ENCODE data around the gene SPTLC2.

Gene SPTLC2

DNA sequence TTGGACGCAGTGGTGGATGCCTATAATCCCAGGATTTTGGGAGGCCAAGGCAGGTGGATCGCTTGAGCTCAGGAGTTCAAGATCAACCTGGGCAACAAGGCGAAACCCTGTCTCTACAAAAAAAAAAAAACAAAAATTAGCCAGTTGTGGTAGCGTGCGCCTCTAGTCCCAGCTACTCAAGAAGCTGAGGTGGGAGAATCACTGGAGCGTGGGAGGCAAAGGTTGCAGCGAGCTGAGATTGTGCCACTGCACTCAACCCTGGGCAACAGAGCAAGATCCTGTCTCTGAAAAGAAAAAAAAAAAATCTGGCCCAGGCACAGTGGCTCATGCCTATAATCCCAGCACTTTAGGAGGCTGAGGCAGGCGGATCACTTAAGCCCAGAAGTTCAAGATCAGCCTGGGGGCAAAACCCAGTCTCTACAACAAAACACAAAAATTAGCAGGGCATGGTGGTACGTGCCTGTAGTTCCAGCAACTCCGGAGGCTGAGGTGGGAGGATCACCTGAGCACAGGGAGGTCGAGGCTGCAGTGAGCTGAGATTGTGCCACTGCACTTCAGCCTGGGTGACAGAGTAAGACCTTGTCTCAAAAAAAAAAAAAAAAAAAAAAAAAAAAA, 27.9 kb downstream of the SPTLC2 start:
- DNase-seq (ENCODE audit: low spot score): peak; percentile 30

DNA sequence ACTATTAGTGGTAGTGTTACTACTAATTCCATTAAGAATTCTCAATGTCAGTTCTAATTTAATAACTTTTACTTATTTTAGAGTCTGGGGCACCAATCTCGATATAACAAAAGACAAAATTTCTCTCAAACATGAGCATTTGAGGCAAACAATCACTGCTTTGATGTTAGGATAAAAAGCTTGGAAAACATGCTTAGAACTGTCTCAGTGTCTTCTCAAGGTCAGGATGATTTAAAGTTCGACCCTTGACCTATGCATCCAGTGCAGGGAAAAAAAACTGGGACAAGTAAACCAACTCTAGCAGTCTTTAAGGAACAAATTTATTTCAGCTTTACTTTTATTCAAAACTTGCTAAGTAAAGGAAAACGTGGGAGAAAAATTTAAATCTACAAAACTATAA, 31.1 kb downstream of the SPTLC2 start:
- DNase-seq (ENCODE audit: low spot score): no peak

DNA sequence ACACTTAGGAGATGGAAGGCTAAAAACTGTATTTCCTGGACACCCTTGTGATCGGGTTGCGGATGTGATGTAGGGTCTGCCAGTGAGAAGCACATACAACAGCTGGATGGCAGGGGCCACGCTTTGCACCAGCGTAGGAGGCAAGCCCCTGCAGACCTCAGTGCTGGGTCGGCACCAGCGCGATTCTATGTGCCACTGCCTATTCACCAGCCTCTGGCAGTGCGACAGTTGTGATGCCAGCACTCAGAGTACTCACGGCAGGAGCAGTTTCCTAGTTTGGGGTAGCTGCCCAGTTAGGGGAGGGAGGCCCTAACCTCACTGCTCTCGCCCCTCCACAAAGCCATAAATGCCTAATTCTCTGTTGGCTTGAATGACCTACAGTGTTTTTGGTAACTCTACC, 31.6 kb downstream of the SPTLC2 start:
- DNase-seq (ENCODE audit: low spot score): no peak

DNA sequence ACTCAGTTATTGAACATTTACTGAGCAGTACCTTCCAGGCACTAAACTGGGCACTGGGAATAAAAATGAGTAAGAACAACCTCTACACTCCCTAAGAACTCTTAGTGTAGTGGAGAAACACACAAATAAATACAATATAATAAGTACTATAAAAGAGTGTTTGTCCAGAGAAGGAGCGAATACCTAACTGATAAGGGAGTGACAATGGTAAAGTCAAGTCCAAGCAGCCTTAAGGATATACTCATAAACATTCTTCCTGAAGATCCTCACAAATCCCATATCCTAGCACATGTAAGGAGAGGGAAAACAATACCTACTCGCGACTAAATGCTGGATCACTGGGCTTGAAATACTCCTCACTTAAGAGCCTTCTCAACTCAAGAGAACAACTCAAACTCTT, 32.8 kb downstream of the SPTLC2 start:
- DNase-seq (ENCODE audit: low spot score): no peak

DNA sequence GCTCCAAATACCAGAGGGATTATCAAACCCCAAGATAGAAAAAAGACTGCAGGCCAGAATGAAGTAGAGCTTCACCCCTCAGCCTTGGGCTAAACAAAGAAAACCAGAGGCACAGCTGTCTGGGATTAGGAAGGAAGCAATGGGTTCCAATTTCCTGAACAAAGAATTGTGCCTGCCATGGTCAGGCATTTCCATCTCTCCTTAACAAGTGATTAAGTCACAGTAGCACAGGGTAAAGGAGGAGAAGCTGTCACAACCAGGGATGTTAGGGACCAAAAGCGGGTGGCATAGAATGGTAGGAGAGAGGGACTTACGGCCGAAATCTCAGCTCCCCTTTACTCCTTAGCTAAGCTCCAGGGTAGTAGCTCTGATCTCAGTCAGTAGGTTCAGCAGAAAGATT, 33.9 kb downstream of the SPTLC2 start:
- DNase-seq (ENCODE audit: low spot score): no peak

DNA sequence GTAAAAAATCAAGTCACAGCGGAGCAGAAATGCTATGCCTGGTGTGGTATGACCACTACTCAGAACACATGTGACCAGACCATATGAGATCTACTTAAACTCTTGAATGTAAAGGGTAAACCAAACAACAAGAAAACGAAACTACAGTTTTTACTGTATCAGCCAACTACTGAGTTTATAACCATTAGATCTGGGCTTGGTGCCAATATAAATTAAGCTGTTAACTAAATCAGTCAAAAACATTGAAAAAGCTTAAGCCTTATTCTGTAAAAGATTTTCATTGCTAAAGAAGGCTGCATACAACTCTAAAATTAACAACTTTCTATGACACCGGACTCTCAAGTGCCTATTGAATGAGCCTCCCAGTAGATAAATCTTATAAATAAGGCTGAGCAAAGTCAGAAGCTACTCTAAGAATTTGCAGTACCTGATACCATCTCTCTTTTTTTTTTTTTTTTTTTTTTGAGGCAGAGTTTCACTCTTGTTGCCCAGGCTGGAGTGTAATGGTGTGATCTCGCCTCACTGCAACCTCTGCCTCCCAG, 35.4 kb downstream of the SPTLC2 start:
- no peak for DNase-seq (ENCODE audit: low spot score)

DNA sequence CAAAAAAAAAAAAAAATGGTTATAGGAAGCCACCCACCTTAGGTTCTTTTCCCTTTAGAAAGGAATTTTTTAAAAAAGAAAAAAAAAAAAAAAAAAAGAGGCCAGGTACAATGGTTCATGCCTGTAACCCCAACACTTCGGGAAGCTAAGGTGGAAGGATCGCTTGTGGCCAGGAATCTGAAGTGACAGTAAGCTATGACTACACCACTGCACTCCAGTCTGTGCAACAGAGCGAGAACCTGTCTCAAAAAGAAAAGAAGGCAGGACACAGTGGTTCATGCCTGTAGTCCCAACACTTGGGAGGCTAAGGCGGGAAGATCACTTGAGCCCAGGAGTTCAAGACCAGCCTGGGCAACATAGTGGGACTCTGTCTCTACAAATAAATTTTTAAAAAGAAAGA, 36.0 kb downstream of the SPTLC2 start:
- no peak for DNase-seq (ENCODE audit: low spot score)

DNA sequence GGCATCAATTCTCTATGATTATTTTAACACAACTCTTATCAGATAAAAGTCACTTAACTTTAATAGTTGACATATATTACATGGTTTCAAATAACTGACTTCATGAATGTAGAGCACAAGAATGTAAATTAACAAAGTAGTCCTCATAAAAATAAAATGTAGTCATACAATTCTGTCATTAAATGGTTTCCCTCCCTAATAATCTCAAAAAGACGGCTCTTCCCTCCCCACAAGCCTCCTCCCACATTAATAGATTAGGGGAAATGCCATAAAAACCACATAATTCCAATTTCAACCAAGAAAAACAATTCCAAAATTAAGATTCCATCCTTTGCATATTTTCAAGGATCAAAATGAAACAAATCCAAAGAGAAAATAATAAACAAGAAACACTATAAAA, 36.7 kb downstream of the SPTLC2 start:
- DNase-seq (ENCODE audit: low spot score): no peak

DNA sequence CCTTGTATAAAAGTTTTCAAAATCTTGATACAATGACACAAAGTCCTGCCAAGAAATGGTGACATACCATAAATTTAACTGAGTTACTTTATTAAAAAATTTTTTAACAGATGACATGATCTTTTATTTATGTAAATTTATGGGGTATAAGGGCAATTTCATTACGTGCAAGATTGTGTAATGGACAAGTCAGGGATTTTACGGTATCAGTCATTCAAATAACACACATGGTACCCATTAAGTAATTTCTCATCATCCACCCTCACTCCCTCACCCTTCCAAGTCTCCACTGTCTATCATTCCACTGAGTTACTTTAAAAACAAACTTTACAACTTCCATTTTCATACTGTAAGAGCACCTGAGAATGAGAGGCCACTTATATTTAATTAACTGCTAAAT, 37.4 kb downstream of the SPTLC2 start:
- DNase-seq (ENCODE audit: low spot score): no peak

DNA sequence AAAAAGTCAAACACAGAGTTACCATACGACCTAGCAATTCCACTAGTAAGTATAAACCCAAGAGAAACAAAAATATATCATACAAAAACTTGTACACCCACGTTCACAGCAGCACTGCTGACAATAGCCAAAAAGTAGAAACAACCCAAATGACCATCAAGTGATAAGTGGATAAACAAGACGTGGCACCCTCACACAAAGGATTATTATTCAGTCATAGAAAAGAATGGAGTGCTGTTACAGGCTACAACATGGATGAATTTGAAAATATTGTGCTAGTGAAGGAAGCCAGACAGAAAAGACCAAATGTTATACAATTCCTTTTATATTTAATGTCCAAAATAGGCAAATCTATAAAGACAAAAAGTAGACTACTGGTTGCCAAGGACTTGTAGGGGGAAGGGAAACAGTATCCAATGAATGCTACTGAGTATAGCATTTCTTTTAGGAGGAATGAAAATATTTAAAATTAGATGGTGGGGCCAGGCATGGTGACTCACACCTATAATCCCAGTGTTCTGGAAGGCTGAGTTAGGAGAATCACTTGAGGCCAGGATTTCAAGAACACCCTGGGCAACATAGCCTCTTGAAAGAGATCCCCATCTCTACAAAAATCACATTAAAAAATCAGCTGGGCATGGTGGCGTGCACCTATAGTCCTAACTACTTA, 41.9 kb downstream of the SPTLC2 start:
- DNase-seq (ENCODE audit: low spot score): no peak

DNA sequence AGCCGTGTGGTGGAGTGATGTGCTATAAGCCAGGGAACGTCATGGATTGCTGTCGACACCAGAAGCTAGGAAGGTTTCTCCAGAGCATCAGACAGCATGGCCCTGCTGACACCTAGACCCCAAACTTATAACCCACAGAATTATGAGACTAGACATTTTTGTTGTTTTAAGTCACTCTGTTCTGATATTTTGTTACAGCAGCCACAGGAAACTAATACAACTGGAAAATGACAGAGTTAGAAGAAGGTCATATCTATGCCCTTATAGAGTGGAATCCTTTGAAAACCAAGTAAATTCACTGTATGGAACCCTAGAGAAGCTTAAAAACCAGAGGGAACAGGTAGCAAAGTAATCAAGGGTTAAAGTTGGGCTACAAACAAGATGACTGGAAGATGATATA, 42.5 kb downstream of the SPTLC2 start:
- DNase-seq (ENCODE audit: low spot score): no peak

DNA sequence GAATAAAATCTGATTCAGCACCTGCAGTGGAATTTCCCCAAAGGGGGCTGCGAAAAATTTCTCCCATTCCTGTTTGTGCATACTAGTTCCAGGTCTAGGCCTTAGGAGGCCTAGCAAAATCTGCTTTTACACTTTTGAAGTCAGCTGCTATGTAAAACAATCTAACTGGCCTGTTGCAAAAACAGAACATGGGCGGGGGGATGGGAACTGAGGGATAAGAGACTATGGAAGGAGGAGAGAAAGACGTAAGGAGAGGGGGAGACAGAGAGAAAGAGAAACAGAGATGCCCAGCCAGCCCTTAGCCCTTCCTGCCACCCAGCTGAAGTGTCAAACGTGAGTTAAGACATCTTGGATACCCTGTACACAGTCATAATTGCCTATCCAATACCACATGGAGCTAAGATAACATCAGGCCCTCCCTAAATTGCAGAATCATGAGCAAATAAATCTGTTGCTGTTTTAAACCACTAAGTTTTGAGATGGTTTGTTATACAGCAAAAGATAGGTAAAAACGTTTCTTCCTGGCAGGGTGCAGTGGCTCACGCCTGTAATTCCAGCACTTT, 45.6 kb downstream of the SPTLC2 start:
- DNase-seq (ENCODE audit: low spot score): no peak

DNA sequence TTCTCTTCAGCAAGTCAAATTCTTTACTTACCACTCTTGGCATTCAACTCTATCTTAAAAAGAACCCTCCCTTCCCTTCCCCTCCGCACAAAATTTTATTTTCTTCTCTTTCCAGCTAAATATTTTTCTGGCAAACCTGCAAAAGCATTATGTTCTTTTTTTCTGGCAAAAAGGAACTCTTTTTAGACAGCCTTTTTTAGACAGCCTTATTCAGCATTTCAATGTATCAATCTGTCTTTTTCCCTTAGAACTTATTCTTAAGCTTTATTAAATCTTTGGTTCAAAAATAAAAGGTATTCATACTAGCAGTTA, 50.5 kb downstream of the SPTLC2 start:
- no peak for DNase-seq (ENCODE audit: low spot score)

DNA sequence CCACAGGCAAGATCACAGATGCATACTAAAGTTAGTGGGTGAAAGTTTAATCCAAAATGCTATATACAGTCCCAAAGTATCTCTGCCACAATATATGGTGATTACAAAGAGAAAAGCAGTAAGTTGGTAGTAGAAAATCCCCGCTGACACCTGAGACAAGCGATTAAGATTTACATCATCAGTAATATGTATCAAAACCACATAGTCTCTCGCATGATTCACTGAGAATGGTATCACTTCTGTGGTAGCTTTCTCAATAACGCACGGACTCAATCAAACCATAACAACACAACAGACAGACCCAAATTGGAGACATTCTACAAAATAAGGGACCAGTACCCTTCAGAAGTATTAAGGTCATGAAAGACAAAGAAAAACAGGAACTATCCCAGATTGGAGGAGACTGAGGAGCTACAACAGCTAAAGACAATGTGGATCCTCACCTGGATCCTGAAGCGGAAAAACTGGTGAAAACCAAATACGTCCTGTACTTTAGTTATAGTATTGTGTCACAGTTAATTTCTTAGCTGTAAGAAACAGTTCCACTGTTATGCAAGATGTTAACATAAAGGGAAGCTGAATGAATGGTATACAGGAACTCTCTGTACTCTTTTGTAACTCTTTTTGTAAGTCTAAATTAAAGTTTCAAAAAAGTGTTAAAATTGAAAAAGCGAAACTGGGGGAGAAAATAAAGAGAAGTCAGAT, 51.0 kb downstream of the SPTLC2 start:
- DNase-seq (ENCODE audit: low spot score): no peak

DNA sequence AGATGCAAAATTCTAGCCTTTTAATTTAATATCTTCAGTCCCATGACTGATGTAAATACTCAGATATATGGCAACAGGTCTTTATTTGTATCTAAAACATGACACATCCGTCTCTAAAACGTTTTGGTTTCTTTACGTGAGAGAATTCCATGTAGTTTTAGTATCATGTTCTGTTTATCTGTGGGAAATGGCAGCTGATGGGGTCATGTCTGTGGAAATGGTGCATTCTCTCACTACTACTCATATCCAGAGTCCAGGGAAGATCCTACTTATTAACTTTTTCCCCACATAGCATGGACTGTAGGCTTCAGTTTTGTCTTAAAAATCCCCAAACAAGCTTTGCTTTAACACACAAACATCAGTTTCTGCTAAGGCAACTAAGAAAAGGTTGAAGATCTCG, 53.8 kb downstream of the SPTLC2 start:
- no peak for DNase-seq (ENCODE audit: low spot score)

DNA sequence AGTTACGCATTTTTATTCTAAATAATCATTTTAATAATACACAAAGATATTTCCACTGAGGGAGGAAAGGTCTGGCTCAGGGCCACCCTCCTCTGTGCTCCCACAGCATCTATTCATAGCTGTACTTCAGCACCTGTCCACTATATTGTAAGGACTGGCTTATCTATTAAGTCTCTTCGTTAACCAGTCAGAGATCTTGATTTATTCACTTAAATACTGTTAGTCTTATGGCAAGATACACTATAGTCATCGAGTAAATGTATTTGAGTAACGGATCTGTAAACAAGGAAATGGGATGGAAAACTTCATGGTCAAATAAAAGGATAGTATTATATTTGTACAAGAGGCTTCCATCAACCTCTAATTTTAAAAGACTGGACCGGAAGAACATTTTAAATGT, 54.6 kb downstream of the SPTLC2 start:
- DNase-seq (ENCODE audit: low spot score): no peak

DNA sequence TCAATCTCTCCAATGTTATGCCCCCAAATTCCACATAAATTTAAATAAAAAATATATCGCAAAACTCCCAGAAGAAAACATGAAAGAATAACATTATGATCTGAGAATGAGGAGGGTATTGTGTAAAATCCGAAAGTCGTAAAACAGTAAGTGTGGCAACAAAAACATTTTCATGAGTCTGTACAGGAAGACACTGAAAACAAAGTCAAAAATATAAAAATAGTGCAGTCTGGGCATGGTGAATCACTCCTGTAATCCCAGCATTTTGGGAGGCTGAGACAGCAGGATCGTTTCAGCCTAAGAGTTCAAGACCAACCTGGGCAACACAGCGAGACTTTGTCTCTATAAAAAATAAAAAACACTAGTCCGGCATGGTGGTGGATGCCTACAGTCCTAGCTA, 57.1 kb downstream of the SPTLC2 start:
- DNase-seq (ENCODE audit: low spot score): no peak

DNA sequence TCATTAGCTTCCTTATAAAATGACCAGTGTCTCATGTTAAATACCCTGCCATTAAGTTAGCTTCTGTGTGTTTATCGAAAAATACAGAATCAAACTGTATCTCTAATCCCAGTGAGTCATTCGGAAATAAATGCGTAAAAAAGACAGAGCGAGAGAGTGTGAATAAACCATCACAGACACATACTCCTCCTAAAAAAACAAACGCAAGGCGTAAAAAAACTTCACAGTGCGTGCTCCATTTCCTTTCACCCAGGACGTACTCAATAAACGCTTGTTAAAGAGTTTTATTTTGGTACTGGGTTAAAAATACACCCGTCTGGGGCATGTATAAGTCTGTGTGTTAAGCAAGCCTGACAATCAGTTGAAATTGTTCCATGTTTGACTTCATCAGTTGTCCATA, 59.0 kb downstream of the SPTLC2 start:
- DNase-seq (ENCODE audit: low spot score): peak; percentile 64

DNA sequence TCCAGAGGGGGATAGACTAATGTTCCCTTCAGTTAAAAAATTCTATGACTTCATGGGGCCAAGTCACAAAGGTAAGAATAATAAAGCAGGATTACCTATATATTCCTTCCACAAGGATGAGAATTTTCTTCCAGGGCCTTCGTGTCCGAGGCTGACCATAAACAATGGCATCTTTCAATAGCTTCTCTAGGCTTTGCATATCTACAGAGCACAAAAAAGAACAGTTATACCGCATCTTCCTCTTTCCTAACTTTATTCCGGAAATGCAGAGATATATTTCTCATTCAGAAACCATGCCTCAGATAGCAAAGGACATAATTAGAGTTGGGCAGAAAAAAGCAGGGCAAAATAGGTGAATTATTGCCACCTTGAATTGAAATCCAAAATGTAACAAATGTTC, 59.5 kb downstream of the SPTLC2 start:
- DNase-seq (ENCODE audit: low spot score): peak; percentile 60

DNA sequence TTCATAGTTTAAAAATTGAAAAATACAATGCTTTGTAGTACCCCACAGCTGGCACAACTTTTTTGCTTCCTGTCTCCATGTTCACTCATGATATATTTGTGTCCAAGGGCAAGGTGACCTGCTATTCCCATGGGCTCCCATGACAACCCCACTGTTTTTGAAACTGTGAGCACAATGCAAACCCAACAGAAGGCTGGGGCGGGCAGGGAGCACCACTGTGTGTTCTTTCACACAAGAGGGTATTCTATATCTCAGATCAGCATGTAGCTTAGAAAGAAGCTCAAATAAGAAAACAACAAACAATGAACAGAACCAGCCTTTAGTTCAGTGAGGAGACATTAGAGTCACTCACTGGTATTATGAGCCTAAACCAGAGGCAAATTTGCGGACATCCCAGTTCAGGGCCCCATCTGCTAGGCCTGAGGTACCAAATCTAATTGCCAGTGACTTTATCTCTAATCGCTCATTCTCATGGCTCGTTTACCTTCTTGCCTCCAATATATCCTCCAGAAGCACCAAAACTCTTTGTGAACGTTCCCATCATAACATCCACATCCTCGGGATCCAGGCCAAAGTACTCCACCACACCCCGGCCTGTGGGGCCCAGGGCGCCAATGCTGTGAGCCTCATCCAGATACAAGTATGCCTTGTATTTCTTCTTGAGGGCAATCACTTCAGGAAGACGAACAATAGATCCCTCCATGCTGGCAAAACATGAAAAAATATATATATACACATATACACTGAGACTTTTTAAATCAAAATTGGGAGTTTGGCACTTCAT, 61.4 kb downstream of the SPTLC2 start:
- peak; percentile 17 for DNase-seq (ENCODE audit: low spot score)

DNA sequence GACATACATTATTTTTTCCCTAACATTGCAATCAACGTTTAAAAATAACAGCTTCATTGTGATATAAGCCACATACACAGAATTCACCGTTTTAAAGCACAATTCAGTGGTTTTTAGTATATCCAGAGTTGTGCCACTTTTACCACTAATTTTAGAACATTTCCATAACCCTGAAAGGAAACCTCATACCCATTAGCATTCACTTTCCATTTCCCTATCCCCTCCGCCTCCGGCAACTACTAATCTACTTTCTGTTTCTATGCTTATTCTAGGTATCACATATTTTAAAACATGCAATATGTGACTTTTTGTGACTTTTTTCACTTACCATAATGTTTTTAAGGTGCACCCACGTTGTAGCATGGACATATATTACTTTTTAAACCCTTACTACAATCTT, 62.2 kb downstream of the SPTLC2 start:
- DNase-seq (ENCODE audit: low spot score): peak; percentile 59

DNA sequence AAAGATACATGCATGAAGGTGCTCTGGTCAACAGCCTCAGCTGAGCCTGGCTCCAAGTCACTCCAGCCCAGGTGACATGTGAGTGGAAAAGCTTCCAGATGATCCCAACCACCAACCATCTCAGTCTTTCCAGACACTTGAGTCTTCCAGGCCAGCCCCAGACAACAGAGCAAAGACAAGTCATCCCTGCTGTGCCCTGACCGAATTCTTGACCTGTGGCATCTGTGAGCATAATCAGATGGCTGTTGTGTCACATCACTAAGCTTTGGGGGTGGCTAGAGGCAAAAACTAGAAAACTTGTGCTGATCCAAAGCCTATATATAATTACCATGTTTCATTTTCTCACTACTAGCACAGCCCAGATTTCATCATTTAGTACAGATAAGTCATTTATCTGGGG, 67.0 kb downstream of the SPTLC2 start:
- no peak for DNase-seq (ENCODE audit: low spot score)

Measured in NAMALWA (cell line).